ENCODE measurements around the gene DIPK2A.

Gene DIPK2A

DNA sequence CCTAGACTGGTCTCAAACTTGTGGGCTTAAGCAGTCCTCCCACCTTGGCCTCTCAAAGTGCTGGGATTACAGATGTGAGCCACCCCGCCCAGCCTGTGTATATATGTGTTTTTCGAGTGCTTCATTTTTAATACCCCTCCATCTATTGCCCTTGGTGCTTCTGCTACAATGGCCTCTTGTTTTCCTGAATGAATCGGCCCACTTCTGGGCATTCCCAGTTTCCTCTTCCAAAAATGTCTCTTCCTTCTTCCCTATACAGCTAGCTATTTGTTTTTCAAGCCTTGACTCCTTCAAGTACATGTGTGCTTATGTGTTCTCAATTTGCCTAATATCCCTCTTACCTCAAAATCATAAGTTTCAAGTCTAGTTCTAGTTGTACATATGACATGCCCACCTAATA, 16.7 kb downstream of the DIPK2A start:
- no peak for TF ChIP-seq ZNF274 (IDR thresholded peaks at IDR 0.05; ENCODE audit: low read depth, low read length)
- no peak overlapping the region for H3K4me3 ChIP-seq (ENCODE audit: low read length)

DNA sequence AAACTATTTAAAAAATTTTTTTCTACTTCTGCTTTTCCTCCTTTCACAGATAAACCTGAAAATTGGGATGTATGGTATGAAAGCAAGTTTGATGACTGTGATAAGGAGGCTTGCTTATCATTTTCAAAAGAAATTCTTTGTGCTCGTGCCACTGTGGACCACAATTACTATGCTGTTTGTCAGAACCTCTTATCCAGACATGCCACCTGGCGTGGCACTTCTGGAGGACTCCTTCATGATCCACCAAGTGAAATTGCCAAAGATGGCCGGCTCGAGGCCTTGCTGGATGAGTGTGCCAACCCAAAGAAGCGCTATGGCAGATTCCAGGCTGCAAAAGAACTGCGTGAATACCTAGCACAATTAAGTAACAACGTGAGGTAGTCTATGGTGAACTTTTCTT, 17.8 kb downstream of the DIPK2A start:
- no peak overlapping the region for H3K4me3 ChIP-seq (ENCODE audit: low read length)
- TF ChIP-seq ZNF274 (IDR thresholded peaks at IDR 0.05; ENCODE audit: low read depth, low read length) = no peak

DNA sequence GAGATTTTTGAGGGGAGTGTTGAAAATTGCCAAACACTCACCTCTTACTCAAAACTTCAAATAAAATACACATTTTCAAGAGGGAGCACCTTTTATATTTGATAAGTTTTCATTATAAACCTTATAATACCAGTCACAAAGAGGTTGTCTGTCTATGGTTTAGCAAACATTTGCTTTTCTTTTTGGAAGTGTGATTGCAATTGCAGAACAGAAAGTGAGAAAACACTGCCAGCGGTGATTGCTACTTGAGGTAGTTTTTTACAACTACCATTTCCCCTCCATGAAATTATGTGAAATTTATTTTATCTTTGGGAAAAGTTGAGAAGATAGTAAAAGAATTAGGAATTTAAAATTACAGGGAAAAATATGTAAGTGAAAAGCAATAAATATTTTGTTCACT, 20.1 kb downstream of the DIPK2A start:
- no peak for TF ChIP-seq ZNF274 (IDR thresholded peaks at IDR 0.05; ENCODE audit: low read depth, low read length)
- no peak overlapping the region for H3K4me3 ChIP-seq (ENCODE audit: low read length)

DNA sequence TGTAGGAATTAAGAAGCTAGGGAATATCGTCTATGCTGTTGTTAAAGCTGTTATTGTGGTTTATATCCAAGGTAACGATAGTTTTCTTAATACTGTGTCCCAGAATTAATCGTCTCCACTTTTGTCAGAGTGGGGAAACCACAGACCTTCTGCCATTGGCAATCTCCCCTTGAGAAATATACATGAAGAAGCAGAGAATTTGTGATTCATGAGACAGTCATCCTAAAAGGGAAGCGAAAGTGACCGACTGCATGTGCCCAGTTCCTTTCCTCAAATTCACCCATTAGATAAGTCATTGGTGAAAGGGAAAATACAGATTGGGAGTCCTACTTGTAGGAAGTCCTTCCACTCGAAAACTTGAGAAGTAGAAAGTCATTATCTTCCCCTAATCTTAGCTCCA, 26.6 kb downstream of the DIPK2A start:
- H3K4me3 ChIP-seq (ENCODE audit: low read length) = no peak overlapping the region
- TF ChIP-seq ZNF274 (IDR thresholded peaks at IDR 0.05; ENCODE audit: low read depth, low read length) = no peak

DNA sequence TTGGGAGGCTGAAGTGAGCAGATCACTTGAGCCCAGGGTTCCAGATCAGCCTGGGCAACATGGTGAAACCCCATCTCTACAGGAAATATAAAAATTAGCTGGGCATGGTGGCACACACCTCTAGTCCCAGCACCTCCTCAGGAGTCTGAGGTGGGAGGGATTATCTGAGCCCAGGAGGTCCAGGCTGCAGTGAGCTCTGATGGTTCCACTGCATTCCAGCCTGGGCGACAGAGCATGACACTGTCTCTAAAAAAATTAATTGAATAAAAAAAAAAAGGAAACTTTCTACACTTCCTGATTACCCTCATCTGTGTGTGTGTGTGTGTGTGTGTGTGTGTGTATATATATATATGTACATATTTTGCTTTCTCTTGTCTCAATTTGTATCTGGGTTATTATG, 31.4 kb downstream of the DIPK2A start:
- no peak overlapping the region for H3K4me3 ChIP-seq (ENCODE audit: low read length)
- no peak for TF ChIP-seq ZNF274 (IDR thresholded peaks at IDR 0.05; ENCODE audit: low read depth, low read length)

DNA sequence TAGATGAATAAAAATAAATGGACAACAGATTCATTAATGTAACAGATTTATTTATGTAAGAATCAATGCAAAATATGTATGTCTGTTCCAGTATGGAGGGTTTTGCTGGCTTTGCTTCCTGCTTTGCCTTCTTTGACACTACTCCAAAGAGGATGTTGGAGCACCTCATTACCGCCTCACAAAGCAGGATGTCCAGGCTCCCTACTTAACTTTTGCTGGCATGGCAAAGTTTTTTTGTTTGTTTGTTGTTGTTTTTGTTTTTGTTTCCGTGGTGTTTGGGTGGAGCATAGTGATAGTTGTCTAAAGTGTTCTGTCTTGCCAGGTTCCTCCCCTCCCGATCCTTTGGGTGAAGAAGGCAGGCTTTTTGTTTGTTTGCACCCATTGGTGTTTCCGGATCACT, 38.7 kb downstream of the DIPK2A start:
- TF ChIP-seq ZNF274 (IDR thresholded peaks at IDR 0.05; ENCODE audit: low read depth, low read length) = no peak
- no peak overlapping the region for H3K4me3 ChIP-seq (ENCODE audit: low read length)

DNA sequence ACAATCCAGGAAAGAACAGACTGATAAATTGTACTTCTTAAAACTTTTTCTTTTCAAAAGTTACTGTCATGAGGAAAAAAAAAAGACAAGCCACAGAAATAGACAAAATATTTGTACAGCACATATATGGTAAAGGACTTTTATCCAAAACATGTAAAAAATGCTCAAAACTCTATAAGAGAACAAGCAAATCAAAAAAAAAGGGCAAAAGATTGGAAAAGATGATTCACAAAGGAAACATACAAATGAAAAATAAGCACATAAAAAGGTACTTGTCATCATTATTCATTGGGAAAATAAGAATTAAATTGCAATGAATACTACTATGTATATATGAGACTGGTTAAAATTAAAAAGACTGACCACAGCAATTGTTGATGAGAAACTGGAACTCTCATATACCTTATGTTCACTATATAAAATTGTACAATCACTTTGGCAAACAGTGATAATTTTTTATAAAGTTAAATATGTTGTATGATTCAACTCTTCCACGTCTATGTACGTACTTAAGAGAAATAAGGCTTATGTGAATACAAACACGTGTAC, 39.7 kb downstream of the DIPK2A start:
- TF ChIP-seq ZNF274 (IDR thresholded peaks at IDR 0.05; ENCODE audit: low read depth, low read length) = no peak
- no peak overlapping the region for H3K4me3 ChIP-seq (ENCODE audit: low read length)

DNA sequence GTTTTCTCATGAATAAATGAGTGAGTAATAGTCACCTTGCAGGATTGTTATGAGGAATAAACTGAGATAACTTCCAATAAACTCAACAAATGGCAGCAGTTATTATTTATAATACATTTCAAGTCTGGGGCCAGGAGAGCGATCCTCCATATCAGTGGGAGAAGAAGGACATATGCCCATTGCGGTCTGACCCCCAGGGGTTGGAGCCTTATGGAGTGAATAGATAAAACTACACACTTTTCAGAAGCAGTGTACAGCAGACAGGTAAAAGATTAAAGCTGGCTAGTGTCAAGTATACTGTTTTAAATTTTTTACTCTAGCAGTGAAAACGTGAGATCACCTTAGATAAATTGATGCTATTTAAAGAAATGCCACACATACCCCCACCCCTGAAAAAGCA, 43.5 kb downstream of the DIPK2A start:
- TF ChIP-seq ZNF274 (IDR thresholded peaks at IDR 0.05; ENCODE audit: low read depth, low read length) = no peak

DNA sequence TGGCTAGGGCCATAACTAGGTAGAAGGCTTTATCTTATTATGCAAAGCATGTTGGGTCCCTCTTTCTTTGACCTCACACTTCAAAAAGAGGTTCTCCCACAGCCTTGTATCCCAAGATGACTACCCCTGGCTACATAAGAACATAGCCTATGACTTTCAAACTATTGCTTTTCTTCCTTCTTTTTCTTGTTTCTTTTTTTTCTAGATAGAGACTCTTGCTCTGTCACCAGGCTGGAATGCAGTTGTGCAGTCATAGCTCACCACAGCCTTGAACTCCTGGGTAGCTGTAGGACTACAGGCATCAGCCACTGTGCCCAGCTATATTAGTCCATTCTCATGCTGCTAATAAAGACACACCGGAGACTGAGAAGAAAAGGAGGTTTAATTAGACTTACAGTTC, 47.2 kb downstream of the DIPK2A start:
- no peak for TF ChIP-seq ZNF274 (IDR thresholded peaks at IDR 0.05; ENCODE audit: low read depth, low read length)

More for the DNA sequence above, 43.5 kb downstream of the DIPK2A start:
- no peak overlapping the region for H3K4me3 ChIP-seq (ENCODE audit: low read length)

More for the DNA sequence above, 47.2 kb downstream of the DIPK2A start:
- no peak overlapping the region for H3K4me3 ChIP-seq (ENCODE audit: low read length)
